GM18508 (cell line): ENCODE data around the gene CSNK2A3.
"Not testable (repeated sequence)": the region's sequence is repeated elsewhere in the genome, so short reads cannot be mapped to it uniquely, and the experiment has no call there.

Experiments used
- ATAC-seq: cut with Tn5 transposase; IDR thresholded peaks from one replicate; pipeline ENCODE4 v1.9.1; 2021; ENCODE audit warnings: moderate number of reproducible peaks; ENCODE audit not compliant: insufficient read depth, unreplicated experiment

The CSNK2A3 gene

DNA sequence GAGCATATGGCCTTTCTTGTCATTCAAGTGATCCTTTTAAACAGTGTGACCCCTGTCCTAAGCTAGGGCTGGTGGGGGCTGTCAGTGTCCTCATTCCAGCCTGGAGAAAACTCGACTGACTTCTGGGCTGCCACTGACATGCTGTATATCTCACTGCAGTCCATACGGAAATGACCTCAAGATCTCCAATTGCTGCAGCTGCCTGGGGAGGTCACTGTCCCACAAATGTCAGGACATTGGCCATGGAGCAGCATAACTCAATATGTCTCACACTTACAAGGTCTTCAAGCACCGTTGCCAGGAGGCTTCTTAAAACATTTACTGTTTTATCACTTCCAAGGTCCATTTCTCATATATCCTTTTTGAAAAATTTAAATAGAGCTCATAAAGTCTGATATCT, 27.8 kb upstream of the CSNK2A3 start:
- no peak for ATAC-seq

DNA sequence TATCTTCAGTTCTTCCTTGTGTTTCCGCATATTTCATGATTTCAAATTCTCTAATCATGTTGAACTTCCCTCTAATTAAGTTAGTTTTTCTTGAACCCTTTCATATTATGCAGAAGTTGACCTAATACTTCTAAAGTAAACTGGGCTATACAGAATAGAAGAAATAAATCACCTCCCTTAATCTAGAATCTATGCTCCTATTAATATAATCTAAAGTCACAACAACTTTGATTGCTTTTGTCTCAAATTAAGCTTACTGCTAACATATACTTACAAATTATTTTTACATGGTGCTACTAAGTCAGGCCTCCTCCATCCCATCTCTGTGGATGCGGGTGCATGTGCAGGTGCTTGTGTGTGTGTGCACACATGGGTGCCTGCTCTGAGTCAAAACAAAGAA, 27.3 kb upstream of the CSNK2A3 start:
- ATAC-seq: no peak

- no peak for ATAC-seq
These were observed 26.6 kb upstream of the CSNK2A3 start for GRCh38 chr11:11379661-11380060.

DNA sequence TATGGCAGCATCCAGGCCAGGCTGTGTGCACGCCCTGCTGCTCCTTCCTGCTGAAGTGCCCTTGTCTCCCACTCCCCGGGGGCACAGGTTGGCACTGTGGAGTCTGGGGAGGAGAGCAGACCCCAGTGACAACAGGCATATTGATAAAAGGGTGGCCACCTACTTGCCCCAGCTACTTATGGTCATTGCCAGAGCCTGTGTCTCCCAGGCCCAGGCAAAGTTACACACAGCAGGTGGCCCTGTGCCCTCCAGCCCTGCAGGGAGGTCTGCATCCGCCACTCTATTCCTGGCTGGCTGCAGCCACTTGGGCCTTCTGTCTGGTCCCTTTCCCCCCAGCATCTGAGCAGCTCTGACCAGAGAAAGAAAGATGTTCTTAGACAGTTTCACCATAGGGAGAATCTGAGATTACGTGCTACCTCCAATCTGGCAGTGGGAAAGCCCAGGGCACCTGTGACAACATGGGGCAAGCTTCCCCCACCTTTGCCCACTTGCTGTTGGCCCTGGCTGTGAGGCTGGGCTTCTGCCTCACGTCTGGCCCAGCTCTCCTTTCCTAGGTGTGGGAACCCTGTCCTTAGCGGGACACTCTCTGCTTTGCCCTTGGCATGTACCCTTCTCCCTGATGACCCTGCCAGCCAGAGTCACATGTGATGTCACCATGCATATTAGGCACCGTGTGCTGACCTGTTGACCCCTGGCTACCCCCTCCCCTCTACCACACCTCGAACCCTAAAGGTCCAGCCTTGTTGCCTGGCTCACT, 25.3 kb upstream of the CSNK2A3 start:
- no peak for ATAC-seq

DNA sequence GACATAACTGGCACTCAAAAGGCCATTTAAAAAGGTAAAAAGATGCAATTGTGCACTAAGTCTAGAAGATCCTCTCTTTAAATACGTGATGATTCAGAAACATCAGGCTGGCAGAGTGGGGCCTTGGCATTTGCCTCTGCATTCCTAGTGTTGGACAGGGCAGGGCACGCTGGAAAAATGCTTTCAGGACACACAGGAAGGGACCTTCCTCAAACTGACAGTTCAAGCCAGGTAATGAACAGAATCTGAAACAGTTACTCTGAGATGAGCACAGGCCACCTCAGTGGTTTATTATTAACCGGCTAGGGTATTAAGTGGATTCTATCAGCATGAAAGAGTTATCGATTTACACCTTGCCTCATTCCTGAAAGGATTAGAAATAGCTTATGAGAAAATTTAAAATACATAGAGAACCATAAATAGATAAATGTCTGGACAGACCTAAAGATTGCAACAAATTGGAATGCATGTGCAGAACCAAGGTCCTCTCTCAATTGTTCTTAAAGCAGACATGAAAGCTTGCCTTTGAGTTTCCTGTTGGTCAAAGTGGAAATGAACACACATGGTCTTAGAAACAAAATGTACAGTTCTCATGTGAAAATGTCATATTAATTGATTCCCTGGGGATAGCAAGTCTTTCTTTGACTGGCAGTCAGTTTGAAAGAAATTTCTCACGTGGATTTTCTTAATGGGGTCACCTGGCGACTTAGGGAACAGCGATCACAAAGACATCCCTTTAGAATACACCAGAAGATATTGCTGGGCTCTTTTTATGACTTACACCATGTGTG, 21.5 kb upstream of the CSNK2A3 start:
- ATAC-seq: no peak

- no peak for ATAC-seq
These were observed 20.9 kb upstream of the CSNK2A3 start for GRCh38 chr11:11373934-11374333.

DNA sequence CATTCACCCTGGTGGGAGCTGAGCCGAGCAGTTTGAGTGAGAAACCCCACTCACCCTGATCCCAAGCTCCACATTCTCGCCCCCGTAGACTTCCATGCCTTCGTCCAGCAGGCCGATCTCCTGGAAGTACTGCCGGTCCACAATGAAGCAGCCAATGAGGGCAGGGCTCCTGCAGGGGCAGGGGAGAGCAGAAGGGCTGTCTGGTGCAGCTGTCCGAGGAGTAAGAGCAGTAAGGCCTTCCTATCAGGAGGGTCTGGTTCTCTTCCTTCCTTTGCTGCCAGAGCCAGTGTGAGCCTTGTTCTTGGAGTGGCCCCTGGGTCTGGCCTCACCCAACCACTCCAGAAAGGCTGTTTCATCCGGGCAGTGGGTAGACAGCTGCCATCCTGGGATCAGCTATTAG, 19.4 kb upstream of the CSNK2A3 start:
- no peak for ATAC-seq

- no peak for ATAC-seq
These were observed 17.9 kb upstream of the CSNK2A3 start for GRCh38 chr11:11370962-11371303.

- no peak for ATAC-seq
These were observed 17.4 kb upstream of the CSNK2A3 start for GRCh38 chr11:11370255-11370961.

DNA sequence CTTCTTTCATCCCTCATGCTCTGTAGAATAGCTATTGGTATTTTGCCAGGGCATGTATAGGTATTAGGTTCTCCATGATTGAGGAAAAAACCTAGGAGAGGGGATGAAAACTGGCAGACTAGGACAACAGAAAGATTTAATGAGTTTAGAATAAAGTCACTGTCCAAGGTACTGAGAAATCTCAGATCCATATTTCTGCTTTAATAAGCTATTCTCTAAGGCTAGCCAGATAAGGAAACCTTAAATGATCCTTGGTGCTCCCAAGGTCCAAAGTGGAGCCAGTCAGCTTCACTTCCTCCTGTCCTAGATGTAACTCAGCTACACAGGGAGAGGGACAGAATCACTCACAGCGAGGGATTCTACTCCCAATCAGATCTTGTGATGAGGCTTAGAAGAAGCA, 13.7 kb upstream of the CSNK2A3 start:
- no peak for ATAC-seq

GRCh38 chr11:11363674-11364073, 10.6 kb upstream of the CSNK2A3 start:
- no peak for ATAC-seq

DNA sequence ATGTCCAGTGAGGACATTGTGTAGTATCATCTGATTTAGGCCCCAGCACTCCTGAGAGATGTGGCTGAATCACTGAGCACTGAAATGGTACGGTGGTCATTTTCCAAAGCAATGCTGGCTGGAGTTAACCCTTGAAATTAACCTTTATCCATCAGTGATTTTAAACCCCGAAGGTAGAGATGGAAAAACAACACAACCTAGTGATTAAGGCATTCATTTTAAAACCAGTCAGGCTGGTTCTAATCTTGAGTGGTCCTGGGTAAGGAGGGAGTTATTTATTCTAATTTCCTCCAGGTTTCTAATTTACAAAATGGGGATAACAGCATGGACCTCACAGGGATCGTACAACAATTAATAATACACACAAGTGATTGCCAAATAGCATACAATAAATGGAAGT, 6.6 kb upstream of the CSNK2A3 start:
- ATAC-seq: no peak

DNA sequence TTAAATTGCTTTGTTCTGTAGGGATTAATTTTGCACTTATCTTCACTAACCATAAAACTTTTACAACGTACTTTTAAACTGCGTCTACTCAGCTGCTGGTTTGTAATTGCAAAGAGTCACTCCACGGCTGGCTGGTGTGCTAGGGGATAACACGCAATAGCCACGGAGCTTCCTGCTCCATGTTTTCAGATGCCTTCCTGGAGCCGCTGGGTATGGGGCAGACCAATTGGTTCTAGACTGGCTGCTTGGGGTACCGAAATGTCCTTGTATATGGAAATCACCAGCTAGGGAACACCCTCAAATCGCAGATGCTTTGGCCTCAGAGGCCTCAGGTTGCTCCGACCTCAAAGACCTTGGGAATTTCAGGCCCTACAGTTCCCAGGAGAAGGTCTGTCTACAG, 3.8 kb upstream of the CSNK2A3 start:
- no peak for ATAC-seq

GRCh38 chr11:11351851-11352250, 1.2 kb downstream of the CSNK2A3 start:
- ATAC-seq: not testable (repeated sequence)

DNA sequence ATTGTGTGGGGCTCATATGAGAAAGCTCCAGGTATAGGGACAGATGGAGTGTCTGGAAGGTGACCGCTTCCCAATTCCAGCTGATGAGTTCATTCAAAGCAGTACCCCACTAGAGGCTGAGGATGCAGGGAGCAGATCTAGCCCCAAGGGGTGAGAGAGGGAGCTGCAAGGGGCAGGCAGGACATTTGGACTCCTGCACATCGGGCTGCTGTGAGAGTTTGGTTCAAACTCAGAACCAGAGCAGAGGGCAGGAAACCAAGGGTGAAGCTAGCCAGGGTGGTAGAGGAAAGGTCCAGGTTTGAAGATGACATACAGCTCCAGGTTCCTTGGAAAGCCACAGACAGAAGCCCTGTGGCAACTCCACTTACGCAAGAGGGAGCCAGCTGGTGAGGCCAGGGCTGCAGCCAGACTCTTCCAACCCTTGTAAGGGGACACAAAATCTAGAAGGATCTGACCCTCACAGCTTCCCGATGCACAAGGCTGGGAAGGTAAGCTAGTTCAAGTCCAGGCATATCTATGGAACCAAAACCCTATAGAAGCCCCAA, 1.9 kb downstream of the CSNK2A3 start:
- ATAC-seq: no peak

DNA sequence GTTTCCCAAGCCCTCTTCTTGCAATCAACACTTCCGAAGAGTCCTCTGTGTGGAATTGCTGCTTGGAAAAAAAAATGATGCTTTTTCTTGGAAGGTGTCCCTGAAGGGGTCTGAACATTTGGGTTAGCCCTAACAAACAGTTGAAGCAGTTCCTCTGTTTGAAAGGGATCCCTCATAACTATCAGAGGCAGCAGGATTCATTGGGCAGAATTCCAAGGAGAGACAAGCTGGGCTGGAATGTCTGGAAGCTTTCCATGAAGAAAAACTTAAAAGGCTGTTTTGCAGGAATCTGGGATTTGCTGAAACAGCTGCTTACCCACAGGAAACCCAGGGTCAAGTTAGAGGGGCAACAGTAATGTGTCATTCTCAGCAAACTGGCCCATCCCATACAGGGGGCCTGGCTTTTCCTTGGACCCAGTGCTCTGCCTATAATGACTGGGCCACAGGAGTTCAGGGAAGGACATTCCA, 3.1 kb downstream of the CSNK2A3 start:
- no peak for ATAC-seq

- ATAC-seq: no peak
These were observed 3.8 kb downstream of the CSNK2A3 start for GRCh38 chr11:11349106-11349825.

- ATAC-seq: no peak
These were observed 4.7 kb downstream of the CSNK2A3 start for GRCh38 chr11:11348303-11348702.

DNA sequence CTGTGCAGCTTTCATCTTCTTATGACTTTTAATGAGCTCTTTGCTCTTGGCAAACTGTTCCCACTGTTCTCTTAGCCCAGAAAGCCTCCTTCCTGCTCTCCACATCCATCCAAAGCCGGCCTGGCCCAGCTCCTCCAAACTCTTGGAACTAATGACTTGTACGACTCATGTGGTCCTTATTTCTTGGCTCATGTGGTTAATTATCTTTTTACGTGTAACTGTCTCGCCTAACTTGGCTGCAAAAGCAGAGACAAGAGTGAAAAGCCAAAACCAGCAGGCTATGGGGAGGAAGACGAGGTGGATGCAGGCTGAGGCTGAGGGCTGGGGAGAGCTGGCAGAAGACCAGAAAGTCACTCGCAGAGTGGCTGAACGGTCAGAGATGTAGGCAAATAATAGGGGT, 5.5 kb downstream of the CSNK2A3 start:
- ATAC-seq: no peak

GRCh38 chr11:11346303-11346702, 6.7 kb downstream of the CSNK2A3 start:
- no peak for ATAC-seq
